H1 (cell line): ENCODE results near the gene INPP4A. TPM values are rescaled to one million over a fixed set of nuclear protein-coding genes. Genes with fewer than 3 reads are reported as not detected.

Experiments used
- RAD21 ChIP-seq, 2 experiments: IDR thresholded peaks in 1 of 2; conservative IDR thresholded peaks in 1 of 2; 2 replicates each; pipeline ENCODE4 v1.6.1; 2011; ENCODE audit warnings: low read depth in 2 of 2, low read length in 2 of 2, improper control_type of control experiment in 1 of 2, inconsistent platforms in 1 of 2, mild to moderate bottlenecking in 1 of 2, moderate library complexity in 1 of 2
- RNF2 ChIP-seq: fragments of 200-900, 300-1000 bp; sonication (generic); IDR thresholded peaks from 2 replicates; pipeline ENCODE4 v1.7.1; 2016; ENCODE audit warnings: borderline replicate concordance, low read depth, mild to moderate bottlenecking, antibody characterized with exemption, low read length; ENCODE audit not compliant: poor library complexity, severe bottlenecking; ENCODE audit errors: missing control alignments
- polyA plus RNA-seq, 7 experiments: library from polyadenylated mRNA; depleted of rRNA in 3 of 7; stranded (reverse) in 5 of 7; unstranded in 2 of 7; fragments of >200 nt in 5 of 7; fragments of 200-250 nt in 2 of 7; gene quantifications; 1 replicate in 5 of 7; 2 replicates in 1 of 7; 4 replicates in 1 of 7; pipeline versions ENCODE4 v1.2.1 to v1.2.3, GENCODE V29; 2011 to 2013; ENCODE audit warnings: missing spikeins in 2 of 7, mixed read lengths in 2 of 7
- total RNA-seq: library from RNA; stranded (reverse); fragmentation: NEBNext Ultra II Directional; extraction: Animal tissue kit (Norgen Biotek cat#: 25700); gene quantifications from 2 replicates; pipeline ENCODE4 v1.2.1, GENCODE V29; 2021

INPP4A gene
- total and polyA plus RNA-seq, 2 of the 8 experiments (the other 6 are each of a cell fraction or from before 2014, with no cell fraction given): 25.6 to 34.3 TPM

DNA sequence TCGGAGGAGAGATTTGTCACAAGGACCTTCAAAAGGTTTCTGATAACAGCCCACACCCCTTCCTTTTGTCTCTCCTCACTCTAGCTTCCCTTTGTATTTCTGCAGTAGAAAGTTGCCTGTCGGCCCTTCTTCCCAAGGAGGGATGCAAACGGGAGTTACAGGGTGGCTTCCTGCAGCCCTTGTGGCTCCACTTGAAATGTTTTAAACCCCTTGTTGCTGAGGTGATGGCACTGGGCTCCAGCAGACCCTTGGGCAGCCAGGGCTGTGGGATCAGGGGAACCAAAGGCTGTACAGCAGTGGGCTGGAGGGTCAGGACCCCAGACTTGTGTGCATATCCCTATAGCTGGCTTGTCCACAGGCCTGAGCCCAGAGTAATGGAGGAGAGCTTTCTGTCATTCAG lies 101.5 kb downstream of the INPP4A start (continued):
- TF ChIP-seq RNF2: no peak
- no peak for TF ChIP-seq RAD21 (IDR thresholded peaks at IDR 0.05 in 1 of 2, conservative IDR thresholded peaks at IDR 0.05 in 1 of 2; ENCODE audit: low read depth in 2 of 2, low read length in 2 of 2)
